ENCODE measurements around the gene C9orf57.
"Not testable (repeated sequence)": the region's sequence is repeated elsewhere in the genome, so short reads cannot be mapped to it uniquely, and the experiment has no call there.

The C9orf57 gene

DNA sequence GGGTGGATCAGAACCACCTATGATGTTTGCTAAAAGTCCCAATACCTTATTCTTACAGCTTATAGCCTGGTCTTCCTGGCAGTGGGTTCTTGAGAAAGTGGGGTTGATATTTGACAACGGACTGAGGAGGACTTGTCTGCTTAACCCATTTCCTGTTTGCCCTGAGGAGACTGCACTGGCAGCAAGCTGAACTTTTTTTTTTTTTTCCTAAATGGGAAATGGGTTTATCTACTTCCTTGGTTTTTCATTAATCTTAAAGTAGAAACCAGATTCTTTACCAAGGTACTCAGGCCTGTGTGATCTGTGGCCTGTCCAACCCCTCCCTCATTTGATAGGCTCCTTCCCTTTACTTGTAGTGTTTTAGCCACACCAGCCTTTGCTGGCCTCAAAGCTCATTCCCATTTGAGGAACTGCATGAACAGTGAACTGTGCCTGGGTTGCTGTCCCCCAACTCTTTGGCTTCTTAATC is 47.1 kb downstream of the C9orf57 start:
- in situ Hi-C loops (cut with MboI; ENCODE audit: low sequenced_read_pairs, unreplicated experiment), result loop anchor here (10.0 to 25.0 kb wide), 2 partner anchors 189 to 726 kb away; no protein-coding TSS in a partner anchor
- DNase-seq (ENCODE audit: low spot score), result no peak
- TF ChIP-seq, protein P1, sequence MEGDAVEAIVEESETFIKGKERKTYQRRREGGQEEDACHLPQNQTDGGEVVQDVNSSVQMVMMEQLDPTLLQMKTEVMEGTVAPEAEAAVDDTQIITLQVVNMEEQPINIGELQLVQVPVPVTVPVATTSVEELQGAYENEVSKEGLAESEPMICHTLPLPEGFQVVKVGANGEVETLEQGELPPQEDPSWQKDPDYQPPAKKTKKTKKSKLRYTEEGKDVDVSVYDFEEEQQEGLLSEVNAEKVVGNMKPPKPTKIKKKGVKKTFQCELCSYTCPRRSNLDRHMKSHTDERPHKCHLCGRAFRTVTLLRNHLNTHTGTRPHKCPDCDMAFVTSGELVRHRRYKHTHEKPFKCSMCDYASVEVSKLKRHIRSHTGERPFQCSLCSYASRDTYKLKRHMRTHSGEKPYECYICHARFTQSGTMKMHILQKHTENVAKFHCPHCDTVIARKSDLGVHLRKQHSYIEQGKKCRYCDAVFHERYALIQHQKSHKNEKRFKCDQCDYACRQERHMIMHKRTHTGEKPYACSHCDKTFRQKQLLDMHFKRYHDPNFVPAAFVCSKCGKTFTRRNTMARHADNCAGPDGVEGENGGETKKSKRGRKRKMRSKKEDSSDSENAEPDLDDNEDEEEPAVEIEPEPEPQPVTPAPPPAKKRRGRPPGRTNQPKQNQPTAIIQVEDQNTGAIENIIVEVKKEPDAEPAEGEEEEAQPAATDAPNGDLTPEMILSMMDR (IDR thresholded peaks at IDR 0.05; ENCODE audit: borderline replicate concordance, control extremely low read depth, extremely low read depth, insufficient read depth, missing control alignments), result no peak

DNA sequence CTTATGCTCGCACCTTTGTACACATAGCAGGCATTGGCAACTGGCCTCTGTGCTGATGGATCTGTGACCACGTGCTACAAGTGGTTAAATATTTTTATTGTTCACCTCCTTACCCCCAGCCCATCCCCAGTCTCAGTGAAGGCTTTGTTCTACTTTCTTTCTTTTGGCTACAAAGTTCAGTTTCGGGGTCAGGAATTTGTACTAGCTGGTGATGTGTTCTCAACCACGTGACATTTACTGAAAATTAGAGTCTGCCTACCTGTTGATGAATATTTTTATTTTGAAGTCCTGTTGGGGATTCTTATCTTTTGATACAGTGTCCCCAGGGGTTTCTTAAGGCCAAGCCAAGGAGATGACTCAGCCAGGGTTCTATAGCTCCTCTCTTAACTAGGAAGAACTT is 47.8 kb downstream of the C9orf57 start:
- no peak for DNase-seq (ENCODE audit: low spot score)
- in situ Hi-C loops (cut with MboI; ENCODE audit: low sequenced_read_pairs, unreplicated experiment), result loop anchor here (10.0 to 25.0 kb wide), 2 partner anchors 188 to 725 kb away; no protein-coding TSS in a partner anchor
- TF ChIP-seq, protein P1 (IDR thresholded peaks at IDR 0.05; ENCODE audit: borderline replicate concordance, control extremely low read depth, extremely low read depth, insufficient read depth, missing control alignments), result no peak

DNA sequence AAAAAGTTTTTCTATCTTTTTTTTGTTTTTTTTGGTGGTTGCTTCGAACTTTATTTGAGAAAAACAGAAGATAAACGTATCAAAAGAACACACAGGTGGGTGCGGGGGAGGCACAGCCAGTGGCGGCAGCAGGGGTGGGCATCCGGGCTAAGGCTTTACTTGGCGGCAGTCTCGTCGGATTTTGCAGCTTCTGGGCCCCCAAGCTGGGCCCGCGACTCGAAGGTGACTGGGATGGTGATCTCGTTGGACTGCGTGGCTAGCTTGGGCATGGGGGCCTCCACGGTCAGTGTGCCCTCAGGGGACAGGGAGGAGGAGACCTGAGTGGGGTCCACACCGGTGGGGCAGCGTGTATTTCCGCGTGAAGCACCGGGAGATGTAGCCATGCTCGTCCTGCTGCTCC is 52.7 kb downstream of the C9orf57 start:
- in situ Hi-C loops (cut with MboI; ENCODE audit: low sequenced_read_pairs, unreplicated experiment), result loop anchor here (25.0 kb wide), 1 partner anchor 720 kb away; no protein-coding TSS in a partner anchor
- DNase-seq (ENCODE audit: low spot score), result not testable (repeated sequence)

DNA sequence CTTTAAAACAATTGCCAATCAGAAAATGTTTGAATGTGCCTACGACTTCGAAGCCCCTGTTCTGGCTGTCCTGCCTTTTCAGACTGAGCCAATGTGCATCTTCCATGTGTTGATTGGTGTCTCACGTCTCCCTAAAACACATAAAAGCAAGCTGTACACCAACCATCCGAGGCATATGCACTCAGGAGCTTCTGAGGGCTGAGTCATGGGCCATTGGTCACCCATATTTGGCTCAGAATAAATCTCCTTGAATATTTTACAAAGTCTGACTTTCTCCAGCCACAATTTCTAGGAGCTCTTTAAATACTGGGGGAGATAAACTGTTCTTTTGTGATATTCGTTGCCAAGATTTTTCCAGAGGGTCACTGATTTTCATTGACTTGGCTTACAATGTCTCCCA is 53.9 kb downstream of the C9orf57 start:
- in situ Hi-C loops (cut with MboI; ENCODE audit: low sequenced_read_pairs, unreplicated experiment), result loop anchor here (25.0 kb wide), 1 partner anchor 719 kb away; no protein-coding TSS in a partner anchor
- TF ChIP-seq, protein P1 (IDR thresholded peaks at IDR 0.05; ENCODE audit: borderline replicate concordance, control extremely low read depth, extremely low read depth, insufficient read depth, missing control alignments), result no peak
- DNase-seq (ENCODE audit: low spot score), result no peak

DNA sequence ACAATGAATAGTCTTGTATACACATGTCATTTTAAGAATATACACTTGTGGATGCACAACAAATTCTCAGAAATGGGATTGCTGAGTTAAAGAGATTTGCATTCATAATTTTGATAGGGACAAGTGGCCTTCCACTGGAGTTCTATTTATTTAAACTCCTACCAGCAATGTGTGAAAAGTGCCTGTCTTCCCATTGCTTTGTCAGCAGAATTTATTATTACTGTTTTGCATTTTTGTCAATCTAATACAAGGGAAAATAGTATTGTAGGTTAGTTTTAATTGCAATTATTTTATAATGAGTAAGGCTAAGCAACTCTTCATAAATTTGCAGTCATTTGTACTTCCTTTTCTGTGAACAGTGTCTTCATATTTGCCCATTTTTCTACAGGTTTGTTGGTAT is 55.0 kb downstream of the C9orf57 start:
- no peak for DNase-seq (ENCODE audit: low spot score)

More for the DNA sequence above, 55.0 kb downstream of the C9orf57 start:
- in situ Hi-C loops (cut with MboI; ENCODE audit: low sequenced_read_pairs, unreplicated experiment), result loop anchor here (25.0 kb wide), 1 partner anchor 718 kb away; no protein-coding TSS in a partner anchor
- TF ChIP-seq, protein P1 (IDR thresholded peaks at IDR 0.05; ENCODE audit: borderline replicate concordance, control extremely low read depth, extremely low read depth, insufficient read depth, missing control alignments), result no peak

Data from GM13976 (cell line).